ENCODE data around the gene MST1R.
"Not testable (repeated sequence)": the region's sequence is repeated elsewhere in the genome, so short reads cannot be mapped to it uniquely, and the experiment has no call there.

GRCh38 chr3:49904448-49904847 is 775 bp upstream of the MST1R start:
- TF ChIP-seq CTCF (IDR thresholded peaks at IDR 0.05; ENCODE audit: low read depth, low read length); EZH2phosphoT487 (IDR thresholded peaks at IDR 0.05; ENCODE audit: low read depth): not testable (repeated sequence)
